Spleen (tissue), 11 donors: Measurements from ENCODE around the gene FAM53B. TPM values are rescaled to one million over a fixed set of nuclear protein-coding genes. Genes with fewer than 3 reads are reported as not detected.
A peak's percentile ranks its signal among the peaks of the same experiment; 100 is the strongest.

ENCODE experiments used
- DNase-seq: peaks from one replicate; pipeline ENCODE4 v3.0.0-alpha.2; 2020
- H3K27ac ChIP-seq, 8 donors: fragments of 200-600 bp; sonication (generic) in 7 of 8; 1 replicate in 4 of 8; 2 replicates in 4 of 8; pipeline versions ENCODE4 v1.5.0 to v1.8.0; 2016 to 2021; ENCODE audit warnings: inconsistent platforms in 4 of 8, mild to moderate bottlenecking in 4 of 8, moderate library complexity in 1 of 8
- H3K27me3 ChIP-seq, 7 donors: fragments of 200-600 bp; sonication (generic) in 6 of 7; replicated peaks in 1 of 7; 1 replicate in 4 of 7; 2 replicates in 3 of 7; pipeline versions ENCODE4 v1.5.0 to v1.8.0; 2016 to 2021; ENCODE audit warnings: inconsistent platforms in 3 of 7, mild to moderate bottlenecking in 1 of 7
- H3K36me3 ChIP-seq, 6 donors: fragments of 200-600 bp; sonication (generic) in 5 of 6; 1 replicate in 4 of 6; 2 replicates in 2 of 6; pipeline versions ENCODE4 v1.5.0 to v1.8.0; 2016 to 2021; ENCODE audit warnings: inconsistent platforms in 2 of 6
- H3K4me1 ChIP-seq, 6 donors: fragments of 200-600 bp; sonication (generic) in 5 of 6; 1 replicate in 3 of 6; 2 replicates in 3 of 6; pipeline versions ENCODE4 v1.5.0 to v1.8.0; 2016 to 2021; ENCODE audit warnings: inconsistent platforms in 3 of 6
- H3K4me3 ChIP-seq, 8 donors: fragments of 200-600 bp; sonication (generic) in 7 of 8; 1 replicate in 4 of 8; 2 replicates in 4 of 8; pipeline versions ENCODE4 v1.5.0 to v1.8.0; 2016 to 2021; ENCODE audit warnings: inconsistent platforms in 4 of 8, mild to moderate bottlenecking in 4 of 8, moderate library complexity in 2 of 8
- H3K9me3 ChIP-seq, 8 donors: fragments of 200-600 bp; sonication (generic) in 7 of 8; 1 replicate in 4 of 8; 2 replicates in 4 of 8; pipeline versions ENCODE4 v1.5.0 to v1.8.0; 2016 to 2021; ENCODE audit warnings: inconsistent platforms in 4 of 8
- POLR2A ChIP-seq, 3 donors: fragments of 450-650 bp; IDR thresholded peaks; one replicate each; pipeline ENCODE4 v1.5.1; 2017; ENCODE audit warnings: antibody characterized with exemption in 3 of 3, mild to moderate bottlenecking in 1 of 3
- POLR2AphosphoS5 ChIP-seq, 3 donors: sonication (generic); formaldehyde crosslinking; IDR thresholded peaks; one replicate each; pipeline ENCODE4 v1.5.1; 2017; ENCODE audit warnings: antibody characterized with exemption in 3 of 3
- WGBS, 5 donors: extraction: QIAGEN DNeasy Blood & Tissue Kit in 3 of 5; methylation state at CpG; one replicate each; pipeline versions ENCODE4 v1.1.5 to v1.1.7; 2013 to 2018; 5-methylcytosine and 5-hydroxymethylcytosine counted together
- intact Hi-C: fragments of 100-400 bp; cut with DNase I; formaldehyde crosslinking; loops from one replicate; pipeline ENCODE4 v1.15.0; 2023; ENCODE audit warnings: low total_unique reads
- polyA plus RNA-seq, 3 donors: library from polyadenylated mRNA; stranded (reverse); fragments of 200-250 nt; gene quantifications; one replicate each; pipeline ENCODE4 v1.2.1, GENCODE V29; 2013
- total RNA-seq, 7 donors: library from RNA; depleted of rRNA in 3 of 7; stranded (reverse); fragments of >200 nt in 3 of 7; fragmentation: NEBNext Ultra II Directional in 4 of 7; extraction: Animal tissue kit (Norgen Biotek cat#: 25700) in 4 of 7; gene quantifications; one replicate each; pipeline versions ENCODE4 v1.1.0 to v1.2.1, GENCODE V29; 2016 to 2021
- TF ChIP-seq, protein P1 (sequence below), 11 experiments: fragments of 200-600 bp in 7 of 11; fragments of 450-650 bp in 4 of 11; sonication (generic) in 4 of 11; IDR thresholded peaks in 8 of 11; conservative IDR thresholded peaks in 3 of 11; 1 replicate in 7 of 11; 2 replicates in 4 of 11; pipeline versions ENCODE4 v1.4.0 to v1.8.0; 2016 to 2021; ENCODE audit warnings: antibody characterized with exemption in 11 of 11, inconsistent platforms in 4 of 11, mild to moderate bottlenecking in 1 of 11
- donor health status: healthy with polysubstance abuse.
- donor health status: DM: no; HTN: no; CAD: no; lungs with moderate emphysema.
- donor health status: DM: no; HTN: no; CAD: no.
- donor health status: Bipolar disorder and iron deficiency.
- donor health status: healthy.
- donor health status: DM: no; HTN: no; CAD: no.
- donor health status: DM: yes; HTN: yes; CAD: no.

FAM53B gene
- total and polyA plus RNA-seq, 10 donors, result 13.3 to 94.0 (median 56.2) TPM

DNA sequence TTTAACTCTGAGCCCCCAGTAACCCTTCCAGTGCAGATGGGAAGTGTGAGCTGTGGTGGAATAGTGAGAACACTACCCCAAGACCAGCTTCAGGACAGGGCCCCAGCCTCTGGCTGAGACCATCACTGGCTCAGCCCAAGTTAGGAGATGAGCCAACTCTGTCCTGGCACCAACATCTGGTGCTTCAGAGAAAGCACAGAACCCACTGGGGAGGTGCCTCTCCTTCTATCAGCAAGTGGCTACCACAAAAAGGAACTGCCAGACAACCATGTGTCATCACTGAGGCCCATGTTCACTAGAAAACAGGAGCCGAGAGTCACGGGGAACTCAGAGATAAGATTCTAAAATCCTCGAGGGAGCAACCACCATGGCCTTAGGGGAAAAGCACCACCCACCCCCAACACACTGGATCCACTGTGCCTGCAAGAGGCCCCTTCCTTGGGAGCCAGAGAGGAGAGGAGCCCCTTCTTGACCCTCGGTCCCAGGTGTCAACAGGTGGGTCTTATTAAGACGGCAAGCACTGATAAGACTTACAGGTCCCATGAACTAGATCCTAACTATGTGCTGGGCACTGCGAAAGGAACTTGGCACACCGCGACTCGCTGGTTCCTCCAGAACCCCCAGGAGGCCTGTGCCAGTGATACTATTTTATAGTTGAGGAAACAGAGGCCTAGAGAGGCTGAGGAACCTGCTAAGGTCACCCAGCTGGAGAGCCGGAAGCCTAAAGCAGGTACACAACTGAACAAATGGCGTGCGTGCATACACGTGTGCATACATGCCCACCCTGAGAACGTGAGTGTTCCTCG lies 102.7 kb downstream of the FAM53B start:
- Histone ChIP-seq H3K36me3 (peaks cover 0 to 45% (median 5%) of the 10 kb centered on the region in 6 donors), H3K27me3 (no peaks in the 10 kb centered on the region), H3K4me1 (peaks cover 68 to 100% (median 100%) of the 10 kb centered on the region in 6 donors), H3K9me3 (no peaks in the 10 kb centered on the region), H3K4me3 (peak overlapping the region in 1 of 8 donors; percentile 46), H3K27ac (peak overlapping the region; percentile 37 to 95 (median 86))
- intact Hi-C loops, result loop anchor here (10.0 kb wide), 1 partner anchor 103 kb away; the partner anchor contains the start of gene FAM53B
- no peak for TF ChIP-seq POLR2AphosphoS5 (IDR thresholded peaks at IDR 0.05)
- TF ChIP-seq POLR2A (IDR thresholded peaks at IDR 0.05), result no peak
- TF ChIP-seq, protein P1, sequence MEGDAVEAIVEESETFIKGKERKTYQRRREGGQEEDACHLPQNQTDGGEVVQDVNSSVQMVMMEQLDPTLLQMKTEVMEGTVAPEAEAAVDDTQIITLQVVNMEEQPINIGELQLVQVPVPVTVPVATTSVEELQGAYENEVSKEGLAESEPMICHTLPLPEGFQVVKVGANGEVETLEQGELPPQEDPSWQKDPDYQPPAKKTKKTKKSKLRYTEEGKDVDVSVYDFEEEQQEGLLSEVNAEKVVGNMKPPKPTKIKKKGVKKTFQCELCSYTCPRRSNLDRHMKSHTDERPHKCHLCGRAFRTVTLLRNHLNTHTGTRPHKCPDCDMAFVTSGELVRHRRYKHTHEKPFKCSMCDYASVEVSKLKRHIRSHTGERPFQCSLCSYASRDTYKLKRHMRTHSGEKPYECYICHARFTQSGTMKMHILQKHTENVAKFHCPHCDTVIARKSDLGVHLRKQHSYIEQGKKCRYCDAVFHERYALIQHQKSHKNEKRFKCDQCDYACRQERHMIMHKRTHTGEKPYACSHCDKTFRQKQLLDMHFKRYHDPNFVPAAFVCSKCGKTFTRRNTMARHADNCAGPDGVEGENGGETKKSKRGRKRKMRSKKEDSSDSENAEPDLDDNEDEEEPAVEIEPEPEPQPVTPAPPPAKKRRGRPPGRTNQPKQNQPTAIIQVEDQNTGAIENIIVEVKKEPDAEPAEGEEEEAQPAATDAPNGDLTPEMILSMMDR (IDR thresholded peaks at IDR 0.05 in 8 of 11, conservative IDR thresholded peaks at IDR 0.05 in 3 of 11), result no peak
- WGBS, 5 donors, result 47 to 57% (median 49%) methylated on average over 15 of the region's 15 CpGs
- peak; percentile 76 for DNase-seq

- DNase-seq, result peak; percentile 85
- intact Hi-C loops, result loop anchor here (10.0 kb wide), 1 partner anchor 104 kb away; the partner anchor contains the start of gene FAM53B
- Histone ChIP-seq H3K9me3 (no peaks in the 10 kb centered on the region), H3K4me3 (peak overlapping the region in 1 of 8 donors; percentile 46), H3K27me3 (no peaks in the 10 kb centered on the region), H3K4me1 (peaks cover 64 to 100% (median 99%) of the 10 kb centered on the region in 6 donors), H3K27ac (peak overlapping the region; percentile 37 to 95 (median 86)), H3K36me3 (peaks cover 0 to 39% (median 5%) of the 10 kb centered on the region in 6 donors)
- WGBS, 5 donors, result 32 to 53% (median 38%) methylated on average over 20 of the region's 20 CpGs
- TF ChIP-seq, protein P1 (IDR thresholded peaks at IDR 0.05 in 8 of 11, conservative IDR thresholded peaks at IDR 0.05 in 3 of 11), result no peak
- TF ChIP-seq POLR2AphosphoS5 (IDR thresholded peaks at IDR 0.05) (peak; percentile 64 to 77 (median 71)), POLR2A (IDR thresholded peaks at IDR 0.05) (no peak)
Measured at GRCh38 chr10:124640538-124641231, 103.5 kb downstream of the FAM53B start.

GRCh38 chr10:124640056-124640455 lies 104.1 kb downstream of the FAM53B start:
- Histone ChIP-seq H3K27me3 (no peaks in the 10 kb centered on the region), H3K27ac (peak overlapping the region; percentile 37 to 95 (median 86)), H3K4me1 (peaks cover 57 to 98% (median 93%) of the 10 kb centered on the region in 6 donors), H3K36me3 (peaks cover 0 to 37% (median 5%) of the 10 kb centered on the region in 6 donors), H3K9me3 (no peaks in the 10 kb centered on the region), H3K4me3 (peak overlapping the region in 1 of 8 donors; percentile 46)
- TF ChIP-seq POLR2AphosphoS5 (IDR thresholded peaks at IDR 0.05) (peak in 1 of 3 donors; percentile 23), POLR2A (IDR thresholded peaks at IDR 0.05) (no peak)
- TF ChIP-seq, protein P1 (IDR thresholded peaks at IDR 0.05 in 8 of 11, conservative IDR thresholded peaks at IDR 0.05 in 3 of 11), result no peak
- WGBS, 5 donors, result 91 to 98% (median 93%) methylated on average over 5 to 7 of the region's 7 CpGs
- intact Hi-C loops, result loop anchor here (10.0 kb wide), 1 partner anchor 105 kb away; the partner anchor contains the start of gene FAM53B
- peak; percentile 77 for DNase-seq
